Right hindlimb (tissue), 1 donor: ENCODE data around the gene ZNF805.
"Not testable (repeated sequence)": the region's sequence is repeated elsewhere in the genome, so short reads cannot be mapped to it uniquely, and the experiment has no call there.

ENCODE experiments used
- DNase-seq: peaks from one replicate; pipeline ENCODE4 v3.0.0-alpha.2; 2018

ZNF805 gene

GRCh38 chr19:57269515-57270250 lies 29.3 kb downstream of the ZNF805 start:
- DNase-seq = no peak

DNA sequence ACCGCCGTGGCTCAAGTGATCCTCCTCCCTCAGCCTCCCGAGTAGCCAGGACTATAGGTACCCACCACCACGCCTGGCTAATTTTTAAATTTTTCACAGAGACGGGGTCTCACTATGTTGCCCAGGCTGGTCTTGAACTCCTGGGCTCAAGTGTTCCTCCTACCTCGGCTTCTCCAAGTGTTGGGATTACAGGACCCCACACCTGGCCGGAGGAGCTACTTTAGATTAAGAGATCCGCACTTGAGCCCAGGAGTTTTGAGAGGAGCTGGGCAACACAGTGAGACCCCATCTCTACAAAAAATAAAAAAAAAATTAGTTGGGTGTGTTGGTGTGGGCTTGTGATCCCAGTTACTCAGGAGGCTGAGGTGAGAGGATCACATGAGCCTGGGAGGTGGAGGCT lies 30.8 kb downstream of the ZNF805 start:
- no peak for DNase-seq

GRCh38 chr19:57273014-57273413 lies 32.6 kb downstream of the ZNF805 start:
- no peak for DNase-seq

- no peak for DNase-seq
Measured at GRCh38 chr19:57276430-57276829, 36.0 kb downstream of the ZNF805 start.

- DNase-seq = not testable (repeated sequence)
Measured at GRCh38 chr19:57278481-57278880, 38.0 kb downstream of the ZNF805 start.

DNA sequence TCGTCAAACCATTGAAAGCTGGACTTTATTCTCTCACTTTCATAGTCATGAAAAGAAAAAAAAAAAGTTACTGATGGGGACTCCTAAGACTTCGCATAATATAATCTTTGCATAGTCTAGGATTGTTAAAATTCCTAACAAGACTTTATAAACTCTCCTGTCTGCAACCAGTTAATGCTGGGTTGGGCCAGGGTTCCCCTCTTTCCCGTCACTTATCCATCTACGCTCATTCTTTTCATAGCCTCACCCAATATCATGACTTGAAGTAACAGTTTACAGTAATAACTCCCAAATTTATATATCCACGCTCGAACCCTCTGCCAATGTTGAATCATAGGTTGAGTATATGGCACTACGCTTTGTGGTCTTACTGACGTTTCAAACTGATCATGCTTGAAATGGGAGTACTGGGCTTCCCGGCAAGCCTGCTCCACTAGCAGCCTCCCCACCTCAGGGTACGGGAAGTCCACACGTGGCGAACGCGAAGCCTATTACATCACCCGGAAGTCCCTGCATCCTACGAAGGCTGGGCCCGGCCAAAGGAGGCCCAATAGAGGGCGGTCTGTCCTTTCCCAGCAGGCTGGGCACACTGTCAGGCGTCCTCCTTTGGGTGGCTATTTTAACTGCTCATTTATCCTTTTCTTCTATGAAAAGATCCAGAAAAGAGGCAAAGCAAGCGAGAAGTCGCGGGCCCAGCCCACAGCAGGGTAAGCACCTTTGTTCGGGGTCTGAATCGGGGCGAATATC lies 39.2 kb downstream of the ZNF805 start:
- DNase-seq = peak; percentile 97

DNA sequence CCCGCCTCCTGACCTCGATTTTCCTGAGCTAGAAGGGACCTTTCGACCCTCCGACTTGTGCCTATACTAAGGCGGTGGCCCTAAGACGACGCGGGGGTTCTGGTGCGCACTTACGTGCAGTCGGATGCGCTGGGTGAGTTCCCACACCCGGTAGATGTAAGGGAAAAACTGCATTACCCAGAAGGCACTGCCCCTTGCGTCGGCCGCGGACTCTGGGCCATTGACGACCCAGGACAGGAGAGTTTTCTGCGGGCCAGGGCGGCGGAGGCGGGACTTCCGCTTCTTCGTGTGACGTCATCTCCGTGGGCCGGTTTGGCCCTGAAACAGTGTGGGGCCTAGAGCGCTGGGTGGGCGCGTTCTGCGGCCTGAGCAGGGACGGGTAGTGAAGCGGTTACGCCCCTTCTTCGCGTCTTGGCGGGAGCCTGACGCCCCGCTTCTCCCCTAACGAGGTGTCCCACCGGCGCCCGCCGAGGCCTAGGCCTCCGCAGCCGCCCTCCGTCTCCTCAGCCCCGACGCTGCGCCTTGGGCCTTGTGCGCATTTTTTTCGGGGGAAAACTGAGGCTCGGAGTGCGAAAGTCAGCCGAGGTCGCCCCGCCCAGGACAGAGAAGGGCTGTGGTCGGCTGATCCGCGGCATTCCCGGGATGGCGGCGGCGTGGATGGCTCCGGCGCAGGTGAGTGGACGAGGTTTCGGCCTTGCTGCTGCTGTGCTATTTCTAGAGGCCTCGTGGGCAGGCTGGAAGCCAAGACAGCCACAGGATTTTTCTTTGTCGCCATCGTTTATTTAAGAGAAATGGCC lies 39.9 kb downstream of the ZNF805 start, which contains the start of gene ZNF460:
Gene ZNF460, plus strand, starts transcription at position 321 of the 797 bp plus-strand sequence. Its CDS starts 322 bp downstream, at position 643.
- DNase-seq = peak; percentile 99

DNA sequence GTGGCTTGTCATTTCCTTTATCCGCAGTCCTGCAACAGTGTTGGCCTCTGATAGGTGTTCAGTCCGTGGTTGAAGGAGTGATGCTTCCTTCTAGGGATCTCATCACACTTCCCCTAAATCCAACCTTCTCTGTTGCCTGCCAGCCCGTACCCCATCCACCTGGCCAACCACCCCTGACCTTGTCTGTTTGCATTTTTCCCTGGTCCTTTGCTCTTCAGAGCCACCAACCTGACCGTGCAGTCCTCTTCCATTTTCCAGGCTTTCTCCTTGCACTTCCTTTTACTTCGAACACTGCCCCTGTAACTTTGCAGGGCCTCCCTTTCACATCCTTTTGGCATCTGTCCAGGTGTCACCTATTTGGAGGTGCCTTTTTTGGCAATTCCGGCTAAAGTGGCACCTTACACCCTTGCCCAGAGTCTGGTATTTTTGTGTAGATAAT lies 40.5 kb downstream of the ZNF805 start:
- peak; percentile 28 for DNase-seq

DNA sequence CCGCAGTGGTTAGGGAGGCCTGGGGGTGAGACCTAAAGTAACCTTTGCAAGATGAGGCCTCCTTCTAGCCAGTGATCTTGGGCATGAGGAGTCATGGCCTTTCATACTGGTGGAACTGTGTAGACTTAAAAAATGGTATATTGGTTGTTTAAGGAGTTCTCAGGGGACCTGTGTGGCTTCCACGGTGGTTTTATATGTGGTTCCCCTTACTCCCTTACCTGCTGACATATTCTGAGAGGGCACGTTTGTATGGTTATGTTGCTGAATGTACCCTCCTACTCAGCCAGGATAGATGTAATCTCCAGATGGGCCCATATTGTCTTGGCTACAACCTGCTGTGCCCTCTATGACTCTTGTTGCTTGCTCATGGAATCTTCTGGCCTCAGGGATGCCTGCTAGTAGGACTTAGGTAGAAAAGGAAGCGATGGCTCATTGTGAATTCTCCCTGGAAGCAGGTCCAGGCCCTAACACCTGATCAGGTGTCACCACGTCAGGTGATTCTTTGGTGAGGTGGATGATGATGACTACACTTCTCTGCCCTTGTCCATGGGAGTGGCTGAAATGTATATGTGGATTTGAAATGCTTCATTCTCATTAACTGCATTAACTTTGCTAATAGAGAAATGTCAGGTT lies 41.7 kb downstream of the ZNF805 start:
- DNase-seq = no peak

DNA sequence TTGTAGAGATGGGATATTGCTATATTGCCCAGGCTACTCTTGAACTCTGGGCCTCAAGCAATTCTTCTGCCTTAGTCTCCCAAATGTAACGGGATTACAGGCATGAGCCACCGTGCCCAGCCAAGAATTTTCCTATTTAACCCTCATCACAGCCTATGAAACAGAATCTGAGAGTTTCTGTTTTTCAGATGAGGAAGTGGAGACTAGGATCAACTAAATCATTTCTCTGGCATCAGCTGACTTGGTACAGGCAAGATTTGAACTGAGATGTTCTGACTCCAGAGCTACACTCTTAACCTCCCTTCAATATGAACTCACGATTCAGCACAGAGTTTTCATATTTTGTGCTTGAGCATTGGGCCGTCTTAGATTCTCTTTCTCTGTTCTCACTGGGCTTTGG lies 47.9 kb downstream of the ZNF805 start:
- no peak for DNase-seq

- DNase-seq = no peak
Measured at GRCh38 chr19:57290970-57291369, 50.5 kb downstream of the ZNF805 start.

DNA sequence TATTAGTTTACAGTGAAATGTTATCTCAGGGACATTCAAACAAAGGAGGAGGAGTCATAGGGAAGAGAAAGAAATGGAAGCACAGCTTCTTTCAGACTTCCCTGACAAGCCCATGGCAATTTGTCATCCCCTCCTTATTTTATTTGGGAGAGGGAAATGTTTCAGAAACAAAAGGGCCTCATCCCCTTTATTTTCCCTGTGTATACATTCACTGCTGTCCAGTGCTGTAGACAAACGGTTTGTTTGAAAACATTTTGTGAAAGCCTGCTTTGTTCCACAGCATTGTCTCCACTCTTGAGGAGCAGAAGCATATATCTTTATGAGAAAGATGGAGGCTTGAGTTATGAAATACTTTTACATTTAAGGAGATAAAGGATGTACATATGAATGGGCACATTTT lies 52.1 kb downstream of the ZNF805 start:
- no peak for DNase-seq

GRCh38 chr19:57293719-57294118 lies 53.3 kb downstream of the ZNF805 start:
- DNase-seq = no peak

GRCh38 chr19:57302020-57302465 lies 61.6 kb downstream of the ZNF805 start:
- no peak for DNase-seq

DNA sequence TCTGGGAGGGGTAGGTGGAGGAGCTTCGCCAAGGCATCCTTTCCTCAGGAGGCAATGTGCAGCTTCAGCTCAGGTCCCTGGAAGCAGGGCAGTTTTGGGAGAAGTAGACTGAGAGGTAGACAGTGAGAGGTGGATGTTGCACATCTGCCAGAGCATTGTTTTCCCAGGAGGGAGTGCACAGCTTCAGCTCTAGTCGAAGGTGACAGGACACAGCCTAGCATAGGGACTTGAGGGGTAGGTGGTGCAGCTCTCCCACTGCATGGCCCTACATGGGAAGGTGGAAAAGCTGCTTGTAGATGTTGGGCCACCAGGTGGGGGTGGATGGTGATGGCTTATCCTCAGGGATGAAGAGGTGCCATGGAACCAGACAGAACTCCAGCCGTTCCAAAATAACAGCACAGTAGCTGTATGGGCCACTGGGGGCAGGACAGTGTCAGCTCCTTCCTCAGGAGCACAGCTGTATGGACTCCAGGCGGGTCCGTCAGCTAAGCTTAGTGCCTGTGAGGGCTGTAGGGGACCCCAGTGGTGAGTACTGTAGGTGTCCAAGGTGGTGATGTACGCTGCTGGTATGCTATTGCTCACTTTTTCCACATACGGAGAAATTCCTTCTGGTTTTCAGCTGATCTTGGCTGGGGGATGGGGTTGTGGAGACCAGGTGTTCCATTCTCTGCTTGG lies 62.4 kb downstream of the ZNF805 start:
- no peak for DNase-seq
